Duodenal mucosa (tissue), 2 donors: ENCODE measurements around the gene PRTN3.
"Not testable (repeated sequence)": the region's sequence is repeated elsewhere in the genome, so short reads cannot be mapped to it uniquely, and the experiment has no call there.

ENCODE experiments used
- H3K27ac ChIP-seq: one replicate; pipeline ENCODE4 v1.7.0; 2013; ENCODE audit warnings: low read depth, low read length
- H3K27me3 ChIP-seq, 2 donors: one replicate each; pipeline ENCODE4 v1.7.0; 2013; ENCODE audit warnings: low read length in 2 of 2, control low read depth in 1 of 2; ENCODE audit not compliant: insufficient read depth in 2 of 2, control insufficient read depth in 1 of 2
- H3K36me3 ChIP-seq, 2 donors: one replicate each; pipeline ENCODE4 v1.7.0; 2013; ENCODE audit warnings: low read length in 2 of 2, control low read depth in 1 of 2; ENCODE audit not compliant: insufficient read depth in 2 of 2, control insufficient read depth in 1 of 2
- H3K4me1 ChIP-seq, 2 donors: one replicate each; pipeline ENCODE4 v1.7.0; 2013; ENCODE audit warnings: low read length in 2 of 2, control low read depth in 1 of 2; ENCODE audit not compliant: insufficient read depth in 2 of 2, control insufficient read depth in 1 of 2
- H3K4me3 ChIP-seq, 2 donors: one replicate each; pipeline ENCODE4 v1.7.0; 2013; ENCODE audit warnings: low read length in 2 of 2, low read depth in 1 of 2
- H3K9ac ChIP-seq, 2 donors: one replicate each; pipeline ENCODE4 v1.7.0; 2013; ENCODE audit warnings: low read length in 2 of 2, low read depth in 1 of 2
- H3K9me3 ChIP-seq, 2 donors: one replicate each; pipeline ENCODE4 v1.7.0; 2013; ENCODE audit warnings: low read length in 2 of 2, control low read depth in 1 of 2; ENCODE audit not compliant: control insufficient read depth in 1 of 2

PRTN3 gene

DNA sequence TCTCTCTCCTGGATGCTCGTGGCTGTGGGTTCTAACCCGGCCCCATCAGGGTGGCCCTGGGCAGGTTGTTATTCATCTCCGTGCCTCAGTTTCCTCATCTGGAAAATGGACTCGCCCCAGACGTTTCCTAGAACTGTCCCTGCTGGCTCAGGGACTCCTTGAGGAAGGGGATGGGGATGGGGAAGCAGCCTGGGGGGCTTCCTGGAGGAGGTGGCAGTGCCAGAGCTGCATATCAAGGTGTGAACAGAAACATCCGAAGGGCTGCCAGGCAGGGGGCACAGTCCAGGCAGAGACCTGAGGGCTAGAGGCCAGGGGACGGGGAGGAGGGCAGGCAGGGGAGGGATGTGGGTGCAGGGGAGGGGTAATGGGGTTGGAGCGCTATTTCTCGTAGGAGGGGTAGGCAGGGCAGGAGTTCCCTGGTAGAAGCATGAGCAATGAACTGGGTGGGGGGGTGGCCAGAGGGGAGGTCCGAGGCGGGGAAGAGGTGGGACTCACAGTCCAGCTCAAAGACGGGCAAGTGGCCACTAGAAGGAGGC is 7.7 kb downstream of the PRTN3 start:
- Histone ChIP-seq H3K27ac (no peak overlapping the region), H3K4me1 (no peaks in the 10 kb centered on the region), H3K4me3 (no peak overlapping the region), H3K9ac (no peak overlapping the region), H3K9me3 (no peaks in the 10 kb centered on the region), H3K27me3 (peaks cover 16 to 29% of the 10 kb centered on the region in 2 donors), H3K36me3 (no peaks in the 10 kb centered on the region)

DNA sequence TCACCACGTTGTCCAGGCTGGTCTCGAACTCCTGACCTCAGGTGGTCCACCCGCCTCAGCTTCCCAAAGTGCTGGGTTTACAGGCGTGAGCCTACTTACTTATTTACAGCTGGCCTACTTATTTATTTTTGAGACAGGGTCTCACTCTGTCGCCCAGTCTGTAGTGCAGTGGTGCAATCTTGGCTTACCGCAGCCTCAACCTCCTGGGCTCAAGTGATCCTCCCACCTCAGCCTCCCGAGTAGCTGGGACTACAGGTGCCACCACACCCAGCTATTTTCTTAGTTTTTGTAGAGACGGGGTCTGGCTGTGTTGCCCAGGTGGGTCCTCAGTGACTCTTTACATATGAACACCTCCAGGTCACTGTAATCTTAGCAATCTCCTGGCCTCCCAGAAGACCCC is 8.4 kb downstream of the PRTN3 start:
- H3K27me3 ChIP-seq: peaks cover 16 to 28% of the 10 kb centered on the region in 2 donors
- not testable (repeated sequence) for H3K9ac ChIP-seq, H3K4me1 ChIP-seq, H3K36me3 ChIP-seq, H3K4me3 ChIP-seq, H3K9me3 ChIP-seq, H3K27ac ChIP-seq

DNA sequence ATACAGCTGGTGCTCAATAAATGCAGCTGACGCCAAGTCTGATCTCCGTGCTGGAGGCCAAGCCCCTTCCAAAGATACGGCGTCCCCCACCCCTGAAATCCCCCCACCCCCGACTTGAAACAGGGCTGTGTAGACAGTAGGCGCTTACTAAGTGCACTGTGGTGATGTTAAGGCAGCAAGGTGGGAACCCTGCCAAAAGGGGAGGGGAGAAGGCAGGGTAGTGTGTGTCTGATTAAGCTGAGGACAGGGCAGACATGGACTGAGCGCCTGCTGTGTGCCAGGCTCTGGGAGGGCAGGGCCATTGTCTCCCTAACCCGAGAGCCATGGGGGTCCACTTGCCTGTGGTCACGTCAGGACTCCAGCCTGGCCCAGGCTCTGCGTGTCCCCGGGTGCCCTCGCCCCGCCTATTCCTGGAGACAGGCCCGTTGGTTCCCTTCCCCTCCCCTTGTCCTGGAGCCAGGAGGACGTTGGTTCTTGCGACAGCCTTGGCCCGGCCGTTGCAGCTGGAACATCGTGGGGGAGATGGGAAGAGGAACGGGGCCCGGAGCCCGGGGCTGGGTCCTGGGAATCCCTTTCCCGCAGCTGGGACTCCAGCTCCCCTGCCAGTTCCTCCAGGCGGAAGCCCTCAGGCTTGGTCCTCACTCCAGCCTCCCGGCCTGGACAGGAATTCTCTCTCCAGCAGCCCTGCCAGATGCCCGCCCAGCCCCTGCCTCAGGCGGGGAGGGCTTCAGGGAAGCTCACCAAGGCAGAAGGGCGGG is 9.6 kb downstream of the PRTN3 start:
- H3K4me3 ChIP-seq: no peak overlapping the region
- H3K27ac ChIP-seq: peak overlapping the region; percentile 22
- no peaks in the 10 kb centered on the region for H3K4me1 ChIP-seq
- H3K27me3 ChIP-seq: peaks cover 16 to 25% of the 10 kb centered on the region in 2 donors
- no peaks in the 10 kb centered on the region for H3K36me3 ChIP-seq
- H3K9me3 ChIP-seq: no peaks in the 10 kb centered on the region
- H3K9ac ChIP-seq: no peak overlapping the region

DNA sequence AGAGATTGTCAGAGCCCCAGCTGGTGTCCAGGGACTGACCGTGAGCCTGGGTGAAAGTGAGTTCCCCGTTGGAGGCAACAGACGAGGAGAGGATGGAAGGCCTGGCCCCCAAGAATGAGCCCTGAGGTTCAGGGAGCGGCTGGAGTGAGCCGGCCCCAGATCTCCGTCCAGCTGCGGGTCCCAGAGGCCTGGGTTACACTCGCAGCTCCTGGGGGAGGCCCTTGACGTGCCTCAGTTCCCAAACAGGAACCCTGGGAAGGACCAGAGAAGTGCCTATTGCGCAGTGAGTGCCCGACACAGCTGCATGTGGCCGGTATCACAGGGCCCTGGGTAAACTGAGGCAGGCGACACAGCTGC is 10.2 kb downstream of the PRTN3 start:
- H3K4me3 ChIP-seq: no peak overlapping the region

DNA sequence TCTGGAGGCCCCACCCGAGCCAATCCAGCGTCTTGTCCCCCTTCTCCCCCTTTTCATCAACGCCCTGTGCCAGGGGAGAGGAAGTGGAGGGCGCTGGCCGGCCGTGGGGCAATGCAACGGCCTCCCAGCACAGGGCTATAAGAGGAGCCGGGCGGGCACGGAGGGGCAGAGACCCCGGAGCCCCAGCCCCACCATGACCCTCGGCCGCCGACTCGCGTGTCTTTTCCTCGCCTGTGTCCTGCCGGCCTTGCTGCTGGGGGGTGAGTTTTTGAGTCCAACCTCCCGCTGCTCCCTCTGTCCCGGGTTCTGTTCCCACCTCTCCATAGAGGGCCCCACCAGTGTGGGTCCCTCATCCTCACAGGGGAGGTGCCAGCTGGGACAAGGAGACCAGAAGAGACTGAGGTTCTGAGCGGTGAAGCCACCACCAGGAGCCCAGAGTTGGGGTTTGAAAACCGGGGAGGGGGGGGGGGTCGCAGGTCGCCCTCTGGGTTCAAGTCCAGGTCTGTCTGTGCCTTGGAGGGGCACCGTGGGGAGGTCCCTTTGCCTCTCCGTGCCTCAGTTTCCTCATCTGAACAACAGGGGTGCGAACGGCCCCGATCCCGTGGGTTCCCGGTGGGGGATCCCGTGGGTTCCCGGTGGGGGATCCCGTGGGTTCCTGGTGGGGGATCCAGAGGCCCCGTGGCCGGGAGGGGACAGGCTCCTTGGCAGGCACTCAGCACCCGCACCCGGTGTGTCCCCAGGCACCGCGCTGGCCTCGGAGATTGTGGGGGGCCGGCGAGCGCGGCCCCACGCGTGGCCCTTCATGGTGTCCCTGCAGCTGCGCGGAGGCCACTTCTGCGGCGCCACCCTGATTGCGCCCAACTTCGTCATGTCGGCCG is 11.6 kb downstream of the PRTN3 start, which contains the start of gene ELANE:
TSS of gene ELANE (plus strand) at position 168 of the 878 bp plus-strand sequence. CDS start at position 194, 26 bp downstream.
- Histone ChIP-seq H3K27ac (no peak within 1 kb of the TSS), H3K9me3 (no peaks in the 10 kb centered on the region), H3K4me1 (no peaks in the 10 kb centered on the region), H3K36me3 (no peaks in the 10 kb centered on the region), H3K4me3 (no peak within 1 kb of the TSS), H3K9ac (no peak within 1 kb of the TSS), H3K27me3 (peaks cover 9 to 10% of the 10 kb centered on the region in 2 donors)

More for the DNA sequence above, 10.2 kb downstream of the PRTN3 start:
- peak overlapping the region; percentile 22 for H3K27ac ChIP-seq
- no peak overlapping the region for H3K9ac ChIP-seq
- H3K27me3 ChIP-seq: peaks cover 16 to 20% of the 10 kb centered on the region in 2 donors
- H3K36me3 ChIP-seq: no peaks in the 10 kb centered on the region
- H3K4me1 ChIP-seq: no peaks in the 10 kb centered on the region
- no peaks in the 10 kb centered on the region for H3K9me3 ChIP-seq

- Histone ChIP-seq H3K9me3 (no peaks in the 10 kb centered on the region), H3K27me3 (peaks cover 4 to 6% of the 10 kb centered on the region in 2 donors), H3K36me3 (no peaks in the 10 kb centered on the region), H3K9ac (no peak overlapping the region), H3K4me3 (no peak overlapping the region), H3K27ac (no peak overlapping the region), H3K4me1 (no peaks in the 10 kb centered on the region)
These were observed 12.3 kb downstream of the PRTN3 start for GRCh38 chr19:853014-853585.

GRCh38 chr19:853614-854220 is 12.9 kb downstream of the PRTN3 start:
- H3K4me3 ChIP-seq, H3K9me3 ChIP-seq, H3K27me3 ChIP-seq, H3K27ac ChIP-seq, H3K9ac ChIP-seq, H3K4me1 ChIP-seq, H3K36me3 ChIP-seq: not testable (repeated sequence)

GRCh38 chr19:854549-854948 is 13.8 kb downstream of the PRTN3 start:
- Histone ChIP-seq H3K4me3 (no peak overlapping the region), H3K36me3 (no peaks in the 10 kb centered on the region), H3K27me3 (peaks cover 0 to 12% of the 10 kb centered on the region in 2 donors), H3K9me3 (no peaks in the 10 kb centered on the region), H3K4me1 (no peaks in the 10 kb centered on the region), H3K27ac (no peak overlapping the region), H3K9ac (no peak overlapping the region)

DNA sequence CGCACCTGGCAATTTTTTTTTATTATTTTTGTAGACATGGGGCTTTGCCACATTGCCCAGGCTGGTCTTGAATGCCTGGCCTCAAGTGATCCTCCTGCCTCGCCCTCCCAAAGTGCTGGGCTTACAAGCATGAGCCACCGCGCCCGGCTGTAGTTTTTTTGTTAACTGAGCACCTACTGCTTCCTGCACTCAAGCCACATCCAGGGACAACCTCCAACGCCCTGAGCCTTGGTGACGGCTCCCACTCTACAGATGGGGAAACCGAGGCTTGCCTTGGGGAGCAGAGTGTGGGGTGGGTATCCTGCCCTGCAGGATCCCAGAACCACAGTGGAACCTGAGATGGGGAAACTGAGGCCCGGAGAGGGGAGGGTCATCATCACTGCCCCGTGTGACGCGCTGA is 14.3 kb downstream of the PRTN3 start:
- H3K4me1 ChIP-seq: no peaks in the 10 kb centered on the region
- no peak overlapping the region for H3K4me3 ChIP-seq
- H3K27me3 ChIP-seq: peaks cover 0 to 15% of the 10 kb centered on the region in 2 donors
- no peaks in the 10 kb centered on the region for H3K36me3 ChIP-seq
- no peak overlapping the region for H3K27ac ChIP-seq
- no peak overlapping the region for H3K9ac ChIP-seq
- H3K9me3 ChIP-seq: no peaks in the 10 kb centered on the region
